ENCODE data around the gene FBLN1. TPM values are rescaled to one million over a fixed set of nuclear protein-coding genes. Genes with fewer than 3 reads are reported as not detected.

Gene FBLN1
- total RNA-seq, 2 donors from 2014 or later: 92.8 to 354 TPM

GRCh38 chr22:45564349-45565030 lies 61.8 kb downstream of the FBLN1 start:
- Histone ChIP-seq H3K27ac (no peak overlapping the region), H3K27me3 (no peaks in the 10 kb centered on the region), H3K36me3 (peaks cover 2% of the 10 kb centered on the region), H3K9me3 (peaks cover 0 to 11% of the 10 kb centered on the region in 2 donors), H3K4me1 (no peaks in the 10 kb centered on the region), H3K4me3 (no peak overlapping the region)
- TF ChIP-seq, protein P1, sequence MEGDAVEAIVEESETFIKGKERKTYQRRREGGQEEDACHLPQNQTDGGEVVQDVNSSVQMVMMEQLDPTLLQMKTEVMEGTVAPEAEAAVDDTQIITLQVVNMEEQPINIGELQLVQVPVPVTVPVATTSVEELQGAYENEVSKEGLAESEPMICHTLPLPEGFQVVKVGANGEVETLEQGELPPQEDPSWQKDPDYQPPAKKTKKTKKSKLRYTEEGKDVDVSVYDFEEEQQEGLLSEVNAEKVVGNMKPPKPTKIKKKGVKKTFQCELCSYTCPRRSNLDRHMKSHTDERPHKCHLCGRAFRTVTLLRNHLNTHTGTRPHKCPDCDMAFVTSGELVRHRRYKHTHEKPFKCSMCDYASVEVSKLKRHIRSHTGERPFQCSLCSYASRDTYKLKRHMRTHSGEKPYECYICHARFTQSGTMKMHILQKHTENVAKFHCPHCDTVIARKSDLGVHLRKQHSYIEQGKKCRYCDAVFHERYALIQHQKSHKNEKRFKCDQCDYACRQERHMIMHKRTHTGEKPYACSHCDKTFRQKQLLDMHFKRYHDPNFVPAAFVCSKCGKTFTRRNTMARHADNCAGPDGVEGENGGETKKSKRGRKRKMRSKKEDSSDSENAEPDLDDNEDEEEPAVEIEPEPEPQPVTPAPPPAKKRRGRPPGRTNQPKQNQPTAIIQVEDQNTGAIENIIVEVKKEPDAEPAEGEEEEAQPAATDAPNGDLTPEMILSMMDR (IDR thresholded peaks at IDR 0.05): no peak
- DNase-seq (ENCODE audit: low spot score): no peak

DNA sequence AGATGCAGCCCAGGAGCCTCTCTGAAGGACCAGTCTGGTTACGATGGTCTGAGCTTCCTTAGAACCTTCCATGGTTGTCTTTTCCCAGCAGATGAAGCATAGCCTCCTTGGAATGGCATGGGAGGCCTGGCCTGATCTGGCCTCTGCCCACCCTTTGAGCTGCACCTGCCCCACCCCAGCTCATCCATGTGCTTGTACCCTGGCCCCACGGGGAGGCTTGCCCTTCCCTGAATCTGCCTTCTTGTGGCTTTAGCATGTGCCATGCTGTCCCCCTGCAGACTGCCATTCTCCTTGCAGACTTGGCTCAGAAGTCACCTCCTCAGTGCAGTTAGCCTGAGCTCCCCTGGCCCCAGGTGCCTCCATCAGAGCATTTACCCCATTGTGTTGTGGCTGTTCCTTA lies 62.5 kb downstream of the FBLN1 start:
- no peak for DNase-seq (ENCODE audit: low spot score)
- no peaks in the 10 kb centered on the region for H3K4me1 ChIP-seq
- TF ChIP-seq, protein P1 (IDR thresholded peaks at IDR 0.05): no peak
- no peak overlapping the region for H3K4me3 ChIP-seq
- H3K27ac ChIP-seq: no peak overlapping the region
- peaks cover 0 to 5% of the 10 kb centered on the region in 2 donors for H3K9me3 ChIP-seq
- no peaks in the 10 kb centered on the region for H3K36me3 ChIP-seq
- H3K27me3 ChIP-seq: no peaks in the 10 kb centered on the region

DNA sequence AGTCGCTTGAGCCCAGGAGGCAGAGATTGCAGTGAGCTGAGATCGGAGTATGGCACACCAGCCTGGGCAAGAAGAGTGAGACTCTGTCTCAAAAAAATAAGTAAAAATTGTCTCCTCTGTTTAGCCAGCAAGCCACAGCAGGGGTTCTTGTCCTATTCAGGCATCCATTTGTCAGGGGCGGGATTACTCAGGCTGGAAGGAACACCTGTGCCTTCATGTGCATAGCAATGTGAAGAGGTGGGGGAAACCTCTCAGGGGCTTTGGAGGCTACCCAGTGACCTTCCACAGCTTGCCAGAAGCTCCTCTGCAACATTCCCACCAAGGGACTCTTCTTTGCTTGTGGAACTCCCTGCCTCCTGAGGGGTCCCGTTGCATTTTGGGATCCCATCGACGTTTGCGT lies 63.3 kb downstream of the FBLN1 start:
- TF ChIP-seq, protein P1 (IDR thresholded peaks at IDR 0.05): no peak
- peaks cover 0 to 7% of the 10 kb centered on the region in 2 donors for H3K9me3 ChIP-seq
- no peaks in the 10 kb centered on the region for H3K27me3 ChIP-seq
- DNase-seq (ENCODE audit: low spot score): no peak
- no peaks in the 10 kb centered on the region for H3K4me1 ChIP-seq
- H3K27ac ChIP-seq: no peak overlapping the region
- H3K36me3 ChIP-seq: no peaks in the 10 kb centered on the region
- no peak overlapping the region for H3K4me3 ChIP-seq

- Histone ChIP-seq H3K4me1 (no peaks in the 10 kb centered on the region), H3K36me3 (no peaks in the 10 kb centered on the region), H3K9me3 (peaks cover 0 to 16% of the 10 kb centered on the region in 2 donors), H3K27me3 (no peaks in the 10 kb centered on the region), H3K27ac (no peak overlapping the region), H3K4me3 (no peak overlapping the region)
- no peak for DNase-seq (ENCODE audit: low spot score)
- TF ChIP-seq, protein P1 (IDR thresholded peaks at IDR 0.05): no peak
These were observed 65.5 kb downstream of the FBLN1 start for GRCh38 chr22:45568213-45568612.

DNA sequence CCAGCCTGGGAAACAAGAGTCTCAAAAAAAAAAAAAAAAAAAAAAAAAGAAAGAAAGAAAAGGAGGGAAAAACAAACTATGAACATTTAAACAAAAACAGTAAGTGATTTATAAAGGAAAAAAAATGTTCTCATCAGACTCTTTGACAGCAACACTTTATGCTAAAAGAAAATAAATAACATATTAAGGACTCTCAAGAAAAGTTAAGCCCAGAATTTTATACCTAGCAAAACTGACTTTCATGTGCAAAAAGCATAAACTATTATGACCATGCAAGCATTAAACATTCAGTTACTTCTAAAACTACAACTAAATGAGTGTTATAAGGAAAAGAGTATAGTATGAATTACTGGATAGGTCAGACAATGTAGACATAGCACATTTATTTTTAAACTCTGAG lies 68.4 kb downstream of the FBLN1 start:
- H3K9me3 ChIP-seq: peaks cover 0 to 16% of the 10 kb centered on the region in 2 donors
- no peaks in the 10 kb centered on the region for H3K27me3 ChIP-seq
- TF ChIP-seq, protein P1 (IDR thresholded peaks at IDR 0.05): no peak
- H3K4me3 ChIP-seq: no peak overlapping the region
- H3K4me1 ChIP-seq: no peaks in the 10 kb centered on the region
- H3K27ac ChIP-seq: no peak overlapping the region
- DNase-seq (ENCODE audit: low spot score): no peak
- no peaks in the 10 kb centered on the region for H3K36me3 ChIP-seq

DNA sequence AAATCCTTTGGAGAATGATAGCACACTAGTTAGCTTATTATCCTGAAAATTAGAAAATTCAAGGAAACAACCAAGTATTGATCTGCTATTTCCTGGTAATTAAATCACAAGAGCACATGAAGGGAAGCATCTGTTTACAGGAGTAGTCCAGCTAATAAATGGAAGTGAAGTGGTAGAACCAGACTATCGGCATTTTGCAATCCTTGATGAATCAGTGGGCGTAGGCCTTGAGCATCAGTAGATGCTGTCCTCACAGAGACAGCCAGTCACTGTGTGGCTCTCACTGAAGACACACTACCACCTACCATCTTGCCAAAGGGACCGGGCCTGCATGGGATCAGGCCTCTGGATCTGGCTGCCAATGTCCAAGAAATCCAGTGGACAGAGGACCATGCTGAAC lies 69.8 kb downstream of the FBLN1 start:
- Histone ChIP-seq H3K4me1 (no peaks in the 10 kb centered on the region), H3K27me3 (no peaks in the 10 kb centered on the region), H3K27ac (no peak overlapping the region), H3K4me3 (no peak overlapping the region), H3K9me3 (peaks cover 0 to 16% of the 10 kb centered on the region in 2 donors), H3K36me3 (no peaks in the 10 kb centered on the region)
- no peak for DNase-seq (ENCODE audit: low spot score)
- TF ChIP-seq, protein P1 (IDR thresholded peaks at IDR 0.05): no peak

All from right atrium auricular region (tissue), 2 donors.